Ishikawa (cell line): ENCODE measurements around the gene CDKN2B-AS1.

Experiments
- EP300 ChIP-seq: IDR thresholded peaks from 2 replicates; pipeline ENCODE4 v1.6.1; 2012; ENCODE audit warnings: borderline replicate concordance
- RAD21 ChIP-seq: IDR thresholded peaks from 2 replicates; pipeline ENCODE4 v1.6.1; 2012; ENCODE audit warnings: low read depth
- TF ChIP-seq, protein P1 (sequence below): IDR thresholded peaks from 2 replicates; pipeline ENCODE4 v1.6.1; 2012; ENCODE audit warnings: low read depth, mild to moderate bottlenecking

- TF ChIP-seq RAD21, result no peak
- no peak for TF ChIP-seq EP300
- TF ChIP-seq, protein P1, sequence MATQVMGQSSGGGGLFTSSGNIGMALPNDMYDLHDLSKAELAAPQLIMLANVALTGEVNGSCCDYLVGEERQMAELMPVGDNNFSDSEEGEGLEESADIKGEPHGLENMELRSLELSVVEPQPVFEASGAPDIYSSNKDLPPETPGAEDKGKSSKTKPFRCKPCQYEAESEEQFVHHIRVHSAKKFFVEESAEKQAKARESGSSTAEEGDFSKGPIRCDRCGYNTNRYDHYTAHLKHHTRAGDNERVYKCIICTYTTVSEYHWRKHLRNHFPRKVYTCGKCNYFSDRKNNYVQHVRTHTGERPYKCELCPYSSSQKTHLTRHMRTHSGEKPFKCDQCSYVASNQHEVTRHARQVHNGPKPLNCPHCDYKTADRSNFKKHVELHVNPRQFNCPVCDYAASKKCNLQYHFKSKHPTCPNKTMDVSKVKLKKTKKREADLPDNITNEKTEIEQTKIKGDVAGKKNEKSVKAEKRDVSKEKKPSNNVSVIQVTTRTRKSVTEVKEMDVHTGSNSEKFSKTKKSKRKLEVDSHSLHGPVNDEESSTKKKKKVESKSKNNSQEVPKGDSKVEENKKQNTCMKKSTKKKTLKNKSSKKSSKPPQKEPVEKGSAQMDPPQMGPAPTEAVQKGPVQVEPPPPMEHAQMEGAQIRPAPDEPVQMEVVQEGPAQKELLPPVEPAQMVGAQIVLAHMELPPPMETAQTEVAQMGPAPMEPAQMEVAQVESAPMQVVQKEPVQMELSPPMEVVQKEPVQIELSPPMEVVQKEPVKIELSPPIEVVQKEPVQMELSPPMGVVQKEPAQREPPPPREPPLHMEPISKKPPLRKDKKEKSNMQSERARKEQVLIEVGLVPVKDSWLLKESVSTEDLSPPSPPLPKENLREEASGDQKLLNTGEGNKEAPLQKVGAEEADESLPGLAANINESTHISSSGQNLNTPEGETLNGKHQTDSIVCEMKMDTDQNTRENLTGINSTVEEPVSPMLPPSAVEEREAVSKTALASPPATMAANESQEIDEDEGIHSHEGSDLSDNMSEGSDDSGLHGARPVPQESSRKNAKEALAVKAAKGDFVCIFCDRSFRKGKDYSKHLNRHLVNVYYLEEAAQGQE, result no peak
Observed at GRCh38 chr9:22028394-22028793, 33.8 kb downstream of the CDKN2B-AS1 start.
